ENCODE data around the gene IRF8. TPM values are rescaled to one million over a fixed set of nuclear protein-coding genes. Genes with fewer than 3 reads are reported as not detected.

Gene IRF8
- total RNA-seq, 4 donors from 2014 or later = 1.4 to 13.0 (median 8.8) TPM; not detected in 1

DNA sequence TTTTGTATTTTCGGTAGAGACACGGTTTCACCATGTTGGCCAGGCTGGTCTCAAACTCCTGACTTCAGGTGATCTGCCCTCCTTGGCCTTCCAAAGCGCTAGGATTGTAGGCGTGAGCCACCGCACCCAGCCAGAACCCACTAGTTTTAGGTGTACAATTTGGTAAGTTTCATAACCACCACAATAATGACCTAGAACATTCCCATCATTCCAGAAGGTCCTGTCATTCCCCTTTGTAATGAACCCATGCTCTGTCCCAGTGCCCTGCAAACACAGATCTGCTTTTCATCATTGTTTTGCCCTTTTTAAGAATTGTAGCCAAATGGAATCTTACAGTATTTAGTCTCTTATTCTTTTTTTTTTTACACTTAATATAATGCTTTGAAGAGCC is 35.6 kb upstream of the IRF8 start:
- Histone ChIP-seq H3K36me3 (no peaks in the 10 kb centered on the region), H3K4me1 (no peaks in the 10 kb centered on the region), H3K27me3 (peaks cover 0 to 27% (median 0%) of the 10 kb centered on the region in 4 donors), H3K4me3 (no peak overlapping the region), H3K9me3 (no peaks in the 10 kb centered on the region), H3K27ac (no peak overlapping the region)
- intact Hi-C loops (cut with DNase I) = no loop called here
- TF ChIP-seq, protein P1, sequence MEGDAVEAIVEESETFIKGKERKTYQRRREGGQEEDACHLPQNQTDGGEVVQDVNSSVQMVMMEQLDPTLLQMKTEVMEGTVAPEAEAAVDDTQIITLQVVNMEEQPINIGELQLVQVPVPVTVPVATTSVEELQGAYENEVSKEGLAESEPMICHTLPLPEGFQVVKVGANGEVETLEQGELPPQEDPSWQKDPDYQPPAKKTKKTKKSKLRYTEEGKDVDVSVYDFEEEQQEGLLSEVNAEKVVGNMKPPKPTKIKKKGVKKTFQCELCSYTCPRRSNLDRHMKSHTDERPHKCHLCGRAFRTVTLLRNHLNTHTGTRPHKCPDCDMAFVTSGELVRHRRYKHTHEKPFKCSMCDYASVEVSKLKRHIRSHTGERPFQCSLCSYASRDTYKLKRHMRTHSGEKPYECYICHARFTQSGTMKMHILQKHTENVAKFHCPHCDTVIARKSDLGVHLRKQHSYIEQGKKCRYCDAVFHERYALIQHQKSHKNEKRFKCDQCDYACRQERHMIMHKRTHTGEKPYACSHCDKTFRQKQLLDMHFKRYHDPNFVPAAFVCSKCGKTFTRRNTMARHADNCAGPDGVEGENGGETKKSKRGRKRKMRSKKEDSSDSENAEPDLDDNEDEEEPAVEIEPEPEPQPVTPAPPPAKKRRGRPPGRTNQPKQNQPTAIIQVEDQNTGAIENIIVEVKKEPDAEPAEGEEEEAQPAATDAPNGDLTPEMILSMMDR (IDR thresholded peaks at IDR 0.05) = no peak
- TF ChIP-seq POLR2A (IDR thresholded peaks at IDR 0.05) = no peak
- no peak for DNase-seq
- WGBS, 2 donors = 97 to 98% methylated on average over 5 of the region's 5 CpGs

DNA sequence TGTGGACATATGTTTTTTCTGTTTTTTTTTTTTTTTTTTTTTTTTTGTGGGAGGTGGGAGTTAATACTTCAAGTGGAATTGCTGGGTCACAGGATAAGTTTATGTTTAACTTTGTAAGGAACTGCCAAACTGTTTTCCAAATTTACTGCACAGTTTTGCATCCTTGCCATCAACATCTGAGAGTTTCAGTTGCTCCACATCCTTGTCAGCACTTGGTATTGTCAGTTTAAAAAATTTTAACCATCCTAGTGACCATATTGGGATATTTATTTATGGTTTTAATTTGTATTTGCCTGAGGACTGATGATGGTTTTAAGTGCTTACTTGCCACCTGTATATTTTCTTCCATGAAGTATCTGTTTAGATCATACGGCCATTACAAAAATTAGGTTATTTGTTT is 34.0 kb upstream of the IRF8 start:
- WGBS, 2 donors = 100% methylated on average over 1 of the region's 1 CpG
- DNase-seq = no peak
- Histone ChIP-seq H3K36me3 (no peaks in the 10 kb centered on the region), H3K27me3 (peaks cover 0 to 19% (median 0%) of the 10 kb centered on the region in 4 donors), H3K27ac (no peak overlapping the region), H3K4me1 (peaks cover 0 to 1% (median 0%) of the 10 kb centered on the region in 3 donors), H3K4me3 (no peak overlapping the region), H3K9me3 (no peaks in the 10 kb centered on the region)
- no peak for TF ChIP-seq POLR2A (IDR thresholded peaks at IDR 0.05)
- TF ChIP-seq, protein P1 (IDR thresholded peaks at IDR 0.05) = no peak
- intact Hi-C loops (cut with DNase I) = no loop called here

DNA sequence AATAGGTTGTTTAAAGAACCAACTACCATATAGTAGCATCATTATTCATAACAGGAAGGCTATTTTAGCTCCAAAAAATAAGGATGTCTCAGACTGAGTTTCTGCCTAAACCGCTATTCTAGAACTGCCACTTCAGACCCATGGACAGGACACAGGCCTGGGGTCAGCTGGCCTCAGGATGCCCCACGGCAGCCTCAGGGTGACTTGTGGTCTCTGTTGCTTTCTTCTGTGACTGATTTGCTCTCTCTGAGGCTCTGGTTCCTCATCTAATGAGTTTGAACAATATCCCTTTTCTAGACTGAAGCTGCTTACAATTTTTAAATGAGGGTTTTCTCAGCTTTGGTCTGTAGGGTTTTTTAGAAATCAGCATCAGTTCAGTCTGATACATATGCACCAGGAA is 31.8 kb upstream of the IRF8 start:
- H3K9me3 ChIP-seq = no peaks in the 10 kb centered on the region

DNA sequence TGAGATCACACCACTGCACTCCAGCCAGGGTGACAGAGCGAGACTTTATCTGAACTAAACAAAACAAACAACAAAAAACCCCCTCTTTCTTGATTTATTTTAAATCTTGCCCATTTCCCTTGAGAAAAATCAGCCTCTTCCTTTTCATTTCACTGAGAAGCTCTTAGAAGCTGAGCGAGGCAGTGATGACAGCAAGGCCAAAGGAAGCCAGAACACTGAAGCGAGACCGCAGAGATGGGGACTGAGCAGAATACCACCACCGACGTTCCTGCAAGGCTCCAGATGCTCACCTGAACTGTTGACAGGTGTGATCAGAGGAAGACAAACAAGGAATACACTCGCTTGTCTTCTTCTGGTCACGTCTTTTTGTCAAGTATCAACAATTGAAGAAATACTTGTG is 30.5 kb upstream of the IRF8 start:
- Histone ChIP-seq H3K9me3 (no peaks in the 10 kb centered on the region), H3K36me3 (no peaks in the 10 kb centered on the region), H3K4me1 (peaks cover 0 to 12% (median 0%) of the 10 kb centered on the region in 3 donors), H3K27me3 (peaks cover 0 to 27% (median 0%) of the 10 kb centered on the region in 4 donors), H3K4me3 (no peak overlapping the region), H3K27ac (no peak overlapping the region)
- TF ChIP-seq POLR2A (IDR thresholded peaks at IDR 0.05) = no peak
- TF ChIP-seq, protein P1 (IDR thresholded peaks at IDR 0.05) = no peak
- intact Hi-C loops (cut with DNase I) = no loop called here
- 76 to 77% methylated on average over 7 to 8 of the region's 8 CpGs for WGBS, 2 donors
- no peak for DNase-seq

More for the DNA sequence above, 31.8 kb upstream of the IRF8 start:
- Histone ChIP-seq H3K4me3 (no peak overlapping the region), H3K4me1 (peaks cover 0 to 6% (median 0%) of the 10 kb centered on the region in 3 donors), H3K36me3 (no peaks in the 10 kb centered on the region), H3K27me3 (peaks cover 0 to 17% (median 0%) of the 10 kb centered on the region in 4 donors), H3K27ac (no peak overlapping the region)
- no peak for DNase-seq
- TF ChIP-seq POLR2A (IDR thresholded peaks at IDR 0.05) = no peak
- TF ChIP-seq, protein P1 (IDR thresholded peaks at IDR 0.05) = no peak
- intact Hi-C loops (cut with DNase I) = no loop called here
- WGBS, 2 donors = 62 to 78% methylated on average over 2 of the region's 2 CpGs

DNA sequence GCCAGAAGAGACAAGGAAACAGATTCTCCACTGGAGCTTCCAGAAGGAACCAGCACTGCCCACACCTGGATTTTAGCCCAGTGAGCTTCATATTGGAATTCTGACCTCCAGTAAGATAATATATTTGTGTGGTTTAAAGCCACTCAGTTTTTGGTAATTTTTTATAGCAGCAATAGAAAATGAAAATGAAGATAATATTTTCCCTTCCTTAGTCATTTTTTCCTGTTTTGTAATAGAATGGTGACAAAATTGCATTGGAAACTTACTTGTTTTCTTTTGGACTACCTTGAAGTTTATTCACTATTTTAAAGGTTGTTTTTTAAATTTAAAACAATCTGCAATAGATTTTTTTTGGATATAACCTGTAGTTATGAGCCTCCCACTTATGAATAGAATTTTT is 29.8 kb upstream of the IRF8 start:
- intact Hi-C loops (cut with DNase I) = no loop called here
- no peaks in the 10 kb centered on the region for H3K36me3 ChIP-seq

More for the DNA sequence above, 29.8 kb upstream of the IRF8 start:
- no peaks in the 10 kb centered on the region for H3K9me3 ChIP-seq
- H3K27me3 ChIP-seq = peaks cover 0 to 33% (median 0%) of the 10 kb centered on the region in 4 donors
- H3K4me3 ChIP-seq = no peak overlapping the region
- H3K4me1 ChIP-seq = peaks cover 0 to 13% (median 0%) of the 10 kb centered on the region in 3 donors
- TF ChIP-seq, protein P1 (IDR thresholded peaks at IDR 0.05) = no peak
- no peak for TF ChIP-seq POLR2A (IDR thresholded peaks at IDR 0.05)
- no peak for DNase-seq
- no peak overlapping the region for H3K27ac ChIP-seq
